A549 treated with AZD2906 at 1 μM for 4 hours (cell line): ENCODE results near the gene ODF2. TPM values are rescaled to one million over a fixed set of nuclear protein-coding genes. Genes with fewer than 3 reads are reported as not detected.

ENCODE experiments used
- total RNA-seq: library from RNA; stranded (reverse); fragments of 200-300 nt; extraction: Qiagen RNA extraction; gene quantifications from 5 replicates; pipeline ENCODE4 v1.2.3, GENCODE V29; 2022

Gene ODF2
- total RNA-seq = 21.7 to 26.4 TPM (median 23.6 TPM) in 5 replicates

DNA sequence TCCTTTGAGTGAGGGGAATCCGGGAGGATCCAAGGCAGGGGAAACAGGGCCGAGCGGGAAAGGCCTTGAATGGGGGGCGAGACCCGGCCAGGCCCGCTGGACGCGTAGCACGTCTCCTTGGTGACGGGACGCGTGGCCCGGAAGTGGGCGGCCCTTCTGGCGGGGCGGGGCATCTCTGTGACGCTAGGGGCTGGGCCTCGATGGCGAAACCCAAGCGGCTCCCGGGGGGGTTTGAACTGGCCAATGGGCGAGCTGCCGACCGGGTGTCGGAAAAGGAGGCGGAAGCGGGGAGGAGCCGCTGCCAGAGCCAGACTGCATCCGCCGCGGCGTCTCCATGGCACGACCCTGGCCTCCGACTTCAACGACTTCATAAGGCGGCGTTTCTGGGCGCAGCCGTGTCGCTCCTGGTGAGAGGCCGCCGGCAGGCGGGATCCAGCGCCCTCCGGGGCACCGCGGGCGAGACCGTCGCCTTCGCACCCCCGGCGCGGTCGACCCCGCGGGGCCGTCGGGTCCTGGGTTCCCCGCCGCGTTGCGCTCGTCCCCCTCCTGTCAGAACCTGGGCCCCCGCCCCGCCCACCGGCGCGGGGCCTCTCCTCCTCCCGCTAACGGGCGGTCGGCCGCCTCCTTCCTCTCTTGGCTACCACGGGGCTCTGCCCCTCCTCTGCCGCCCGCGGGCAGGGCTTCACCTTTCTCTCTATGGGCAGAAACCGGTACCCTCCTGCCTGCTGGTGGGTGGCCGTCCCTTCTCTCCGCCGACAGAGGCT, at the start of gene ODF2:
ODF2 (plus strand) TSS at position 158 of the 764 bp plus-strand sequence; CDS start at position 244, 86 bp downstream.

DNA sequence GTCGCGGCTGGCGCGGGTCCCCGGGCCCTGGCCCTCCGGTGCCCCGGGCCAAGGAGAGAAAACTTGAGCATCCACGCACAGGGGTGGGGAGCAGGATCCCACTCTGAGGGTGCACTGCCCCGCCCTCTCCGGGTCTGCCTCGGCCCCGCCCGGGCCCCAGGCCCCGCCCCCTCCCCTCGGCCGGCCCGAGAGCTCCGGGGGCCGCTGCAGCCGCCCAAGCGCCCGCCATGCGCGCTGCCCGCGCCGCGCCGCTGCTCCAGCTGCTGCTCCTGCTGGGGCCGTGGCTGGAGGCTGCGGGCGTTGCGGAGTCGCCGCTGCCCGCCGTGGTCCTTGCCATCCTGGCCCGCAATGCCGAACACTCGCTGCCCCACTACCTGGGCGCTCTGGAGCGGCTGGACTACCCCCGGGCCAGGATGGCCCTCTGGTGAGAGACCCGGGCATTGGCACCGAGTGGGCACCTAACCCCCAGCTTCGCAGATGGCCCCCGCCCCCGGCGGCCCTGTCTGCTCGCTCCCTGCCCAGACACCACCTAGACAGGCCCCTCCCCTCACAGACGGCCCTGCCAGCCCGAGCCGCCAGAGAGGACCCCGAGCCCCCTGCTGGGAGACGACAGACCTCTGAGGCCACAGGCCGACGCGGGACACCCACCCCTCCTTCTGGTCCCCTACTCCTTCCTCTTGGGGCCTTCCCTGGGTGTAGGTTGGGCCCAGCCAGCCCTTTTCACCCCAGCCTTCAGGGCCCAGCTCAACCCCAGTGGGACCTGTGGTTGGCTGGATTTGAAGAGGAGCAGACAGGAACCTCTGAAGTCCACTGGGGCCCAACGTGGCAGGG, 34.9 kb upstream of the ODF2 start, which contains the start of gene CERCAM:
CERCAM (plus strand) TSS at position 207 of the 831 bp plus-strand sequence; CDS start at position 228, 21 bp downstream.

DNA sequence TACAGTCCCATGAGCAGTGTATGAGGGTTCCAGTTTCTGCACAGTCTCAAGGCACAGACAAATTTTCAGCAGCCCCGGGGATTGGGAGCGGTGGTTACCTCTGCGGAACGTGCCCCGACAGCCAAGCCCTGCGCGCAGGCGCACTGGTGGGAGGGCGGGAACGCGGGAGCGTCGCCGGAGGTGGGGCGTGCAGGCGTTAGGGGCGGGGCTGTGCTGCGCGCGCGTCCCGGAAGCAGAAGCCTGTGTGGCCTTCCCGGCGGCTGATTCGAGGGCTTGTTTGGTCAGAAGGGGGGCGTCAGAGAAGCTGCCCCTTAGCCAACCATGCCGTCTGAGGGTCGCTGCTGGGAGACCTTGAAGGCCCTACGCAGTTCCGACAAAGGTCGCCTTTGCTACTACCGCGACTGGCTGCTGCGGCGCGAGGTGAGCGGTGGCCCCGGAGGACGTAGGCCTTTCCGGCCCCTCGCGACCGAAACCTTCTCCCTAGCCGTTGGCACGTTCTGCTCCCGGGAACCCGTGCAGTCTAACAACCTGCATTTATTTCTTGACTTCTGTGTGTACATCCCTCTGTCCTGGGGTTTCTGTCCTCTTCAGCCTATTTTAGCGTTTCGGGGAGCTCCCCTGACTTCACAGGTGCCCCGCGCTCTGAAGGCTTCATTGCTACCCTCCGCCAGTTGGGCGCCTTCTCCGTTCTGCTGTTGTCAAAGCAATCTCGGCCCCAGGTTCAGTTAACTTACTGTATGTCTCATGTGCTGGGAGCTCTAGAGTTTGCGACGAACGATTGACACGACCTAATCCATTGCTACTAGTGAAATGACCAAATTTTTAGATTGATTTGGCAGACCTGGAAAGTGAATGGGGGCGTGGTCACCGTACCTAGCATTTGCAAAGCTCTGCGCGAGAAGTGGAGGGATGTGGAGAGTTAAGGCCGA, 48.9 kb downstream of the ODF2 start, which contains the start of gene GLE1:
GLE1 (plus strand) TSS at position 235 of the 929 bp plus-strand sequence; CDS start at position 322, 87 bp downstream.

Other genes starting within 250 kb of the ODF2 start
- gene GOLGA2, start 180.0 kb upstream of the ODF2 start, total RNA-seq = 43.1 to 47.7 TPM (median 46.4 TPM) in 5 replicates
- gene SWI5, start 179.7 kb upstream of the ODF2 start, total RNA-seq = 36.5 to 45.8 TPM (median 43.0 TPM) in 5 replicates
- 40.9 to 49.1 TPM (median 46.8 TPM) in 5 replicates for gene TRUB2, start 133.6 kb upstream of the ODF2 start, total RNA-seq
- 52.2 to 61.8 TPM (median 58.9 TPM) in 5 replicates for gene COQ4, start 133.2 kb upstream of the ODF2 start, total RNA-seq
- gene SLC27A4, start 115.5 kb upstream of the ODF2 start, total RNA-seq = 37.3 to 49.5 TPM (median 45.2 TPM) in 5 replicates
- gene URM1, start 84.6 kb upstream of the ODF2 start, total RNA-seq = 68.1 to 87.1 TPM (median 84.3 TPM) in 5 replicates
- gene CERCAM, start 35.1 kb upstream of the ODF2 start, total RNA-seq = 34.2 to 41.0 TPM (median 36.2 TPM) in 5 replicates
- gene GLE1, start 48.7 kb downstream of the ODF2 start, total RNA-seq = 26.5 to 29.0 TPM (median 28.3 TPM) in 5 replicates
- gene SPTAN1, start 96.6 kb downstream of the ODF2 start, total RNA-seq = 129 to 153 TPM (median 147 TPM) in 5 replicates
- gene DYNC2I2, start 200.8 kb downstream of the ODF2 start, total RNA-seq = 98.9 to 149 TPM (median 138 TPM) in 5 replicates
- gene SET, start 233.2 kb downstream of the ODF2 start, total RNA-seq = 374 to 503 TPM (median 376 TPM) in 5 replicates
- 13.1 to 18.5 TPM (median 16.8 TPM) in 5 replicates for gene PKN3, start 246.5 kb downstream of the ODF2 start, total RNA-seq